Endothelial cell of umbilical vein (primary cell): Measurements from ENCODE around the gene HOXD3. TPM values are rescaled to one million over a fixed set of nuclear protein-coding genes. Genes with fewer than 3 reads are reported as not detected.

Experiments
- BruUV-seq: library from RNA; stranded (reverse); fragments of 400-500 nt; replicated peaks from 2 replicates; lab custom pipeline; 2021; lab: Mats Ljungman, UMichigan
- CTCF ChIA-PET: fragments of 300-600, 350-600 bp; sonication (Branson Sonifier 250); formaldehyde crosslinking; loops from one replicate; lab custom pipeline; 2021; ENCODE audit warnings: antibody characterized with exemption, inconsistent platforms; lab: Charles Lee
- POLR2A ChIA-PET: fragments of 300-600, 350-600 bp; sonication (Branson Sonifier 250); formaldehyde crosslinking; loops from one replicate; lab custom pipeline; 2021; ENCODE audit warnings: antibody characterized with exemption, inconsistent platforms; lab: Charles Lee
- DNase-seq: peaks from one replicate; pipeline ENCODE4 v3.0.0-alpha.2; 2011; ENCODE audit warnings: low read depth, low spot score
- FAIRE-seq: peaks from 2 replicates; lab custom pipeline; 2011; peaks lifted over from hg19 to GRCh38; lab: Jason Lieb, UNC
- H2AFZ ChIP-seq: 2 replicates; pipeline ENCODE4 v1.6.0; 2012; ENCODE audit warnings: low read depth, low read length, control low read depth, inconsistent platforms
- H3K27ac ChIP-seq: 2 replicates; pipeline ENCODE4 v1.5.1; 2011; ENCODE audit warnings: low read depth, mild to moderate bottlenecking, control low read depth, low read length, moderate library complexity; ENCODE audit not compliant: insufficient read depth
- H3K27me3 ChIP-seq, 2 experiments: 2 replicates each; pipeline versions ENCODE4 v1.6.0 to v1.6.1; 2011; ENCODE audit warnings: low read length in 2 of 2, mixed read lengths in 1 of 2; ENCODE audit not compliant: control insufficient read depth in 2 of 2, insufficient read depth in 2 of 2
- H3K36me3 ChIP-seq, 2 experiments: 2 replicates in 1 of 2; 3 replicates in 1 of 2; pipeline ENCODE4 v1.5.1; 2011; ENCODE audit warnings: low read length in 2 of 2, mild to moderate bottlenecking in 1 of 2, moderate library complexity in 1 of 2; ENCODE audit not compliant: control insufficient read depth in 2 of 2, insufficient read depth in 2 of 2; ENCODE audit errors: extremely low read depth in 1 of 2
- H3K4me1 ChIP-seq: 3 replicates; pipeline ENCODE4 v1.5.1; 2011; ENCODE audit warnings: mild to moderate bottlenecking, low read length; ENCODE audit not compliant: control insufficient read depth, insufficient read depth; ENCODE audit errors: extremely low read depth
- H3K4me2 ChIP-seq: 2 replicates; pipeline ENCODE4 v1.6.1; 2011; ENCODE audit warnings: low read length, control low read depth, mixed read lengths; ENCODE audit not compliant: insufficient read depth
- H3K4me3 ChIP-seq, 3 experiments: fragments of 200-600 bp in 1 of 3; sonication (generic), shearing (Covaris generic) in 1 of 3; replicated peaks in 1 of 3; 2 replicates each; pipeline ENCODE4 v1.5.1; 2011 to 2016; ENCODE audit warnings: control low read depth in 3 of 3, low read length in 3 of 3, mild to moderate bottlenecking in 2 of 3, inconsistent platforms in 1 of 3, low read depth in 1 of 3, moderate library complexity in 1 of 3; ENCODE audit not compliant: insufficient read depth in 1 of 3
- H3K79me2 ChIP-seq: 2 replicates; pipeline ENCODE4 v1.6.0; 2012; ENCODE audit warnings: low read length, inconsistent platforms; ENCODE audit not compliant: control insufficient read depth, insufficient read depth
- H3K9ac ChIP-seq: replicated peaks from 2 replicates; pipeline ENCODE3; 2011; ENCODE audit warnings: low read length, control low read depth; ENCODE audit not compliant: insufficient read depth; ENCODE audit errors: extremely low read depth
- H3K9me1 ChIP-seq: replicated peaks from 3 replicates; pipeline ENCODE4 v1.6.0; 2011; ENCODE audit warnings: mild to moderate bottlenecking, low read length; ENCODE audit not compliant: control insufficient read depth, insufficient read depth; ENCODE audit errors: extremely low read depth
- H3K9me3 ChIP-seq: replicated peaks from 2 replicates; pipeline ENCODE4 v1.5.1; 2012; ENCODE audit warnings: low read length, inconsistent platforms; ENCODE audit not compliant: control insufficient read depth, insufficient read depth
- H4K20me1 ChIP-seq: replicated peaks from 2 replicates; pipeline ENCODE3; 2011; ENCODE audit warnings: mild to moderate bottlenecking, low read length; ENCODE audit not compliant: control insufficient read depth, insufficient read depth; ENCODE audit errors: extremely low read depth
- MYC ChIP-seq: IDR thresholded peaks from one replicate; pipeline ENCODE4 v1.6.1; 2011; ENCODE audit warnings: mild to moderate bottlenecking, low read depth, low read length
- POLR2AphosphoS5 ChIP-seq: IDR thresholded peaks from 2 replicates; pipeline ENCODE4 v1.6.1; 2012; ENCODE audit warnings: low read depth, mild to moderate bottlenecking, control low read depth, low read length, moderate library complexity; ENCODE audit not compliant: insufficient read depth
- dilution Hi-C: fragments of 300-500 bp; cut with MboI; formaldehyde crosslinking; loops from one replicate; pipeline ENCODE4 v1.15.0; 2019; ENCODE audit warnings: low sequenced_read_pairs; ENCODE audit not compliant: extremely low pct_ligation_motif_present
- intact Hi-C: fragments of 100-400 bp; cut with micrococcal nuclease; formaldehyde crosslinking; loops from one replicate; pipeline ENCODE4 v1.10.0; 2022
- polyA plus RNA-seq, 4 experiments: library from polyadenylated mRNA; depleted of rRNA in 3 of 4; stranded (reverse) in 3 of 4; unstranded in 1 of 4; fragments of >200 nt; gene quantifications; 2 replicates each; pipeline versions ENCODE4 v1.2.1 to v1.2.3, GENCODE V29; 2011 to 2012; ENCODE audit warnings: missing spikeins in 1 of 4
- total RNA-seq: library from RNA; stranded (reverse); gene quantifications from 2 replicates; pipeline ENCODE4 v1.2.3, GENCODE V29; 2021
- TF ChIP-seq, protein P1 (sequence below), 2 donors: IDR thresholded peaks; 1 replicate in 1 of 2; 2 replicates in 1 of 2; pipeline ENCODE4 v1.5.1; 2011; ENCODE audit warnings: low read length in 2 of 2, mild to moderate bottlenecking in 2 of 2, moderate library complexity in 2 of 2, control low read depth in 1 of 2, inconsistent platforms in 1 of 2, low read depth in 1 of 2; ENCODE audit not compliant: insufficient read depth in 1 of 2; ENCODE audit errors: extremely low read depth in 1 of 2
- TF ChIP-seq, protein P2 (sequence below): IDR thresholded peaks from 2 replicates; pipeline ENCODE4 v1.6.1; 2011; ENCODE audit not compliant: insufficient read depth, insufficient read length

The HOXD3 gene
- total and polyA plus RNA-seq, 2 donors (not counting 3 experiments of a cell fraction or from before 2014, with no cell fraction given) = 2.9 to 20.9 TPM

DNA sequence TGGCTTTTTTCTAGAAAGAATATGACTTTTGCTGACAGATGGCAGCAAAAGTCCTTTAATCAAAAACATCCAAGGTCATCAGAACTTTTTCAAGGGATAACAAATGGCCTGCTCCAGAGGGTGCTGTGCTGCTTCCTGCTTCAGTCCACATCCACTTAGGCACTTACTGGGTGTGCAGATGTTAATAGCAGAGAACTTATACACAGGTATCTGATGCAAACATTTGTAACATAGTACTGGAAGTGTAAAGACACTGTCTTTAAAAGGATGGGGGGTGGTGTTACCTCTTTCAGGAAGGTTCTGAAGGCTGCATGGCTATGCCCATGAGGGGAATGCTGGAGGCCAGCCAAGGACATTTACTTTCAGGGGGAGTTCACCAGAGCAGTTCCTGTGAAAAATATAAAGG, 22.1 kb upstream of the HOXD3 start:
- no peak for TF ChIP-seq MYC
- TF ChIP-seq, protein P1, sequence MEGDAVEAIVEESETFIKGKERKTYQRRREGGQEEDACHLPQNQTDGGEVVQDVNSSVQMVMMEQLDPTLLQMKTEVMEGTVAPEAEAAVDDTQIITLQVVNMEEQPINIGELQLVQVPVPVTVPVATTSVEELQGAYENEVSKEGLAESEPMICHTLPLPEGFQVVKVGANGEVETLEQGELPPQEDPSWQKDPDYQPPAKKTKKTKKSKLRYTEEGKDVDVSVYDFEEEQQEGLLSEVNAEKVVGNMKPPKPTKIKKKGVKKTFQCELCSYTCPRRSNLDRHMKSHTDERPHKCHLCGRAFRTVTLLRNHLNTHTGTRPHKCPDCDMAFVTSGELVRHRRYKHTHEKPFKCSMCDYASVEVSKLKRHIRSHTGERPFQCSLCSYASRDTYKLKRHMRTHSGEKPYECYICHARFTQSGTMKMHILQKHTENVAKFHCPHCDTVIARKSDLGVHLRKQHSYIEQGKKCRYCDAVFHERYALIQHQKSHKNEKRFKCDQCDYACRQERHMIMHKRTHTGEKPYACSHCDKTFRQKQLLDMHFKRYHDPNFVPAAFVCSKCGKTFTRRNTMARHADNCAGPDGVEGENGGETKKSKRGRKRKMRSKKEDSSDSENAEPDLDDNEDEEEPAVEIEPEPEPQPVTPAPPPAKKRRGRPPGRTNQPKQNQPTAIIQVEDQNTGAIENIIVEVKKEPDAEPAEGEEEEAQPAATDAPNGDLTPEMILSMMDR (IDR thresholded peaks at IDR 0.05; ENCODE audit: extremely low read depth in 1 of 2, insufficient read depth in 1 of 2, low read depth in 1 of 2, low read length in 2 of 2) = no peak
- no peak for TF ChIP-seq POLR2AphosphoS5
- TF ChIP-seq, protein P2, sequence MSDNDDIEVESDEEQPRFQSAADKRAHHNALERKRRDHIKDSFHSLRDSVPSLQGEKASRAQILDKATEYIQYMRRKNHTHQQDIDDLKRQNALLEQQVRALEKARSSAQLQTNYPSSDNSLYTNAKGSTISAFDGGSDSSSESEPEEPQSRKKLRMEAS = no peak
- H3K79me2 ChIP-seq = peaks cover 54% of the 10 kb centered on the region
- H4K20me1 ChIP-seq = no peaks in the 10 kb centered on the region
- FAIRE-seq (peak; percentile 67), DNase-seq (peak; percentile 68)
- H3K4me3 ChIP-seq = no peak overlapping the region
- BruUV-seq = no TSS peak
- peaks cover 52% of the 10 kb centered on the region for H3K4me1 ChIP-seq
- intact Hi-C loops = no loop called here
- no peaks in the 10 kb centered on the region for H3K27me3 ChIP-seq
- H3K36me3 ChIP-seq = no peaks in the 10 kb centered on the region
- H3K9me1 ChIP-seq = no peaks in the 10 kb centered on the region
- no peaks in the 10 kb centered on the region for H3K9me3 ChIP-seq
- H3K4me2 ChIP-seq = peak overlapping the region; percentile 99
- no peak overlapping the region for H3K9ac ChIP-seq
- dilution Hi-C loops = loop anchor here (25.0 kb wide), 1 partner anchor 502 kb away; no protein-coding TSS in a partner anchor
- POLR2A ChIA-PET = no interaction called here
- H2AFZ ChIP-seq = no peak overlapping the region
- H3K27ac ChIP-seq = peak overlapping the region; percentile 86
- CTCF ChIA-PET = interaction anchor here (1.6 to 10.1 kb wide), 4 partner anchors 320 to 519 kb away, joined by 5 to 227 read pairs (median 78); no protein-coding TSS in a partner anchor
